PC-3 (cell line): ENCODE results near the gene PYGM. TPM values are rescaled to one million over a fixed set of nuclear protein-coding genes. Genes with fewer than 3 reads are reported as not detected.

Experiments
- ATAC-seq: fragments of 200-7000 bp; cut with Tn5 transposase; 2 replicates; pipeline ENCODE4 v1.9.1; 2020; ENCODE audit warnings: mild to moderate bottlenecking, moderate library complexity
- BruUV-seq: library from RNA; stranded (reverse); fragments of 400-500 nt; replicated peaks from 2 replicates; lab custom pipeline; 2021; lab: Mats Ljungman, UMichigan
- CTCF ChIA-PET: fragments of 300-600 bp; sonication (Branson Sonifier 250); formaldehyde crosslinking; loops from one replicate; lab custom pipeline; 2022; ENCODE audit warnings: antibody characterized with exemption; lab: Charles Lee
- POLR2A ChIA-PET: fragments of 300-600 bp; sonication (Branson Sonifier 250); formaldehyde crosslinking; loops from one replicate; lab custom pipeline; 2022; ENCODE audit warnings: antibody characterized with exemption; ENCODE audit not compliant: unreplicated experiment; lab: Charles Lee
- DNase-seq: peaks from one replicate; pipeline ENCODE4 v3.0.0-alpha.2; 2015
- H2AFZ ChIP-seq: fragments of 300-600 bp; sonication (generic); 2 replicates; pipeline ENCODE4 v1.6.0; 2016; ENCODE audit warnings: antibody characterized with exemption, low read length
- H3F3A ChIP-seq: fragments of 300-600 bp; sonication (generic); one replicate; pipeline ENCODE4 v1.6.0; 2017; ENCODE audit warnings: antibody characterized with exemption, low read length, control low read depth, mild to moderate bottlenecking; ENCODE audit not compliant: unreplicated experiment
- H3K27ac ChIP-seq: fragments of 300-600 bp; sonication (generic); 2 replicates; pipeline ENCODE4 v1.5.1; 2016; ENCODE audit warnings: mild to moderate bottlenecking, low read length
- H3K27me3 ChIP-seq: fragments of 300-600 bp; sonication (generic); 2 replicates; pipeline ENCODE4 v1.6.1; 2016; ENCODE audit warnings: low read length, mixed read lengths
- H3K36me3 ChIP-seq: fragments of 300-600 bp; sonication (generic); 2 replicates; pipeline ENCODE4 v1.6.1; 2016; ENCODE audit warnings: low read depth, mixed run types, low read length, mixed read lengths
- H3K4me1 ChIP-seq: fragments of 300-600 bp; sonication (generic); 2 replicates; pipeline ENCODE4 v1.5.1; 2016; ENCODE audit warnings: low read length; ENCODE audit not compliant: insufficient read depth
- H3K4me2 ChIP-seq: fragments of 300-600 bp; sonication (generic); 2 replicates; pipeline ENCODE4 v1.6.0; 2016; ENCODE audit warnings: low read length
- H3K4me3 ChIP-seq: fragments of 300-600 bp; sonication (generic); 2 replicates; pipeline ENCODE4 v1.5.1; 2016; ENCODE audit warnings: mild to moderate bottlenecking, low read length, mixed read lengths
- H3K79me2 ChIP-seq: fragments of 300-600 bp; sonication (generic); 2 replicates; pipeline ENCODE4 v1.6.1; 2017; ENCODE audit warnings: low read length, mixed read lengths
- H3K9ac ChIP-seq: fragments of 300-600 bp; sonication (generic); 2 replicates; pipeline ENCODE4 v1.6.0; 2016; ENCODE audit warnings: mild to moderate bottlenecking, low read length
- H3K9me2 ChIP-seq: fragments of 300-600 bp; sonication (generic); replicated peaks from 2 replicates; pipeline ENCODE4 v1.6.1; 2016; ENCODE audit warnings: mixed run types, low read length, mixed read lengths
- H3K9me3 ChIP-seq: fragments of 300-600 bp; sonication (generic); 2 replicates; pipeline ENCODE4 v1.6.1; 2016; ENCODE audit warnings: low read length, mixed read lengths
- H4K20me1 ChIP-seq: fragments of 300-600 bp; sonication (generic); 2 replicates; pipeline ENCODE4 v1.6.1; 2016; ENCODE audit warnings: low read length, mixed read lengths
- EZH2 ChIP-seq: fragments of 300-600 bp; sonication (generic); IDR thresholded peaks from one replicate; pipeline ENCODE4 v1.6.1; 2017; ENCODE audit warnings: antibody characterized with exemption, mild to moderate bottlenecking, low read length; ENCODE audit not compliant: unreplicated experiment
- EZH2phosphoT487 ChIP-seq: fragments of 300-600 bp; sonication (generic); IDR thresholded peaks from 2 replicates; pipeline ENCODE4 v1.6.1; 2018; ENCODE audit warnings: mild to moderate bottlenecking, antibody characterized with exemption, low read length, borderline replicate concordance
- intact Hi-C: fragments of 100-400 bp; cut with micrococcal nuclease; formaldehyde crosslinking; loops from 2 replicates; pipeline ENCODE4 v1.9.0; 2023
- total RNA-seq: library from RNA; depleted of rRNA; stranded (reverse); fragments of >200 nt; gene quantifications from 2 replicates; pipeline ENCODE4 v1.2.3, GENCODE V29; 2014
- TF ChIP-seq, protein P1 (sequence below): fragments of 300-600 bp; sonication (generic); conservative IDR thresholded peaks from 2 replicates; pipeline ENCODE4 v1.5.1; 2017; ENCODE audit warnings: antibody characterized with exemption, low read depth, mild to moderate bottlenecking, low read length

The PYGM gene
- total RNA-seq, 1 experiment from 2014 or later = 0.95 TPM

DNA sequence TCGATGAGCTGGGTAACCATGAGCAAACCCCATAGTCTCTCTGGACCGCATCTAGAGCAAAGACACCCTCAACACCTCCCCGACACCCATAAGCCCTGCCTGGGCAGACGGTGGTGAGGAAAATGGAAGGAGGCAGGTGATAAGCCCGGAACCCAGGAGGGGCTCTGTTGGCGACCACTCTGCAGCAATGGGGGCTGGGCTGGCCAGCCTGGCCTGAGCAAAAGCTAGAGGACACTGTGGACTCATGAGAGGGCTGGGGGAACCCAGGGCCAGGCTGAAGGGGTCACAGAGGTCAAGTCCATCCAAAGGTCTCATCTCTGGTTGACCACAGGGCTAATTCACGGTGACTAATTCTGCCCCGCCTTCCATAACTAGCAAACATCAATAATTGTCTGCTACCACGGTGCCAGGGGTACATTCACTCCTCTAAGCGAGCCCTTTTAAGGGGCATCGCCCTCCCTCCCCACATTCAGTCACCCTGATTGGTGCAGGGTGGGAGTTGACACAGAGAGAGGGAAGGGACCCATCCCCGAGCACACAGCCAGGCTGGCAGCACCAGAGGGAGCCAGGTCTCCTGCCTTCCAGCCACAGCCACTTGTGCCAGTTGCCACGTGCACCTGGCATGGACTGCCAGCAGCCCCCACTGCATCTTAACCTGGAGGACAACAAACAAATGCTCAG, 4.0 kb downstream of the PYGM start:
- no TSS peak for BruUV-seq
- ATAC-seq (no peak), DNase-seq (no peak)
- Histone ChIP-seq H3K4me1 (no peaks in the 10 kb centered on the region), H3K9me3 (no peaks in the 10 kb centered on the region), H3K4me2 (no peak overlapping the region), H4K20me1 (no peaks in the 10 kb centered on the region), H3K79me2 (no peaks in the 10 kb centered on the region), H3K4me3 (no peak overlapping the region), H2AFZ (no peak overlapping the region), H3K27me3 (no peaks in the 10 kb centered on the region), H3K36me3 (no peaks in the 10 kb centered on the region), H3F3A (no peaks in the 10 kb centered on the region), H3K9ac (no peak overlapping the region), H3K9me2 (no peaks in the 10 kb centered on the region), H3K27ac (no peak overlapping the region)
- POLR2A ChIA-PET = no interaction called here
- TF ChIP-seq EZH2phosphoT487 = no peak
- no peak for TF ChIP-seq EZH2
- TF ChIP-seq, protein P1, sequence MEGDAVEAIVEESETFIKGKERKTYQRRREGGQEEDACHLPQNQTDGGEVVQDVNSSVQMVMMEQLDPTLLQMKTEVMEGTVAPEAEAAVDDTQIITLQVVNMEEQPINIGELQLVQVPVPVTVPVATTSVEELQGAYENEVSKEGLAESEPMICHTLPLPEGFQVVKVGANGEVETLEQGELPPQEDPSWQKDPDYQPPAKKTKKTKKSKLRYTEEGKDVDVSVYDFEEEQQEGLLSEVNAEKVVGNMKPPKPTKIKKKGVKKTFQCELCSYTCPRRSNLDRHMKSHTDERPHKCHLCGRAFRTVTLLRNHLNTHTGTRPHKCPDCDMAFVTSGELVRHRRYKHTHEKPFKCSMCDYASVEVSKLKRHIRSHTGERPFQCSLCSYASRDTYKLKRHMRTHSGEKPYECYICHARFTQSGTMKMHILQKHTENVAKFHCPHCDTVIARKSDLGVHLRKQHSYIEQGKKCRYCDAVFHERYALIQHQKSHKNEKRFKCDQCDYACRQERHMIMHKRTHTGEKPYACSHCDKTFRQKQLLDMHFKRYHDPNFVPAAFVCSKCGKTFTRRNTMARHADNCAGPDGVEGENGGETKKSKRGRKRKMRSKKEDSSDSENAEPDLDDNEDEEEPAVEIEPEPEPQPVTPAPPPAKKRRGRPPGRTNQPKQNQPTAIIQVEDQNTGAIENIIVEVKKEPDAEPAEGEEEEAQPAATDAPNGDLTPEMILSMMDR = no peak
- intact Hi-C loops = no loop called here
- CTCF ChIA-PET = no interaction called here

DNA sequence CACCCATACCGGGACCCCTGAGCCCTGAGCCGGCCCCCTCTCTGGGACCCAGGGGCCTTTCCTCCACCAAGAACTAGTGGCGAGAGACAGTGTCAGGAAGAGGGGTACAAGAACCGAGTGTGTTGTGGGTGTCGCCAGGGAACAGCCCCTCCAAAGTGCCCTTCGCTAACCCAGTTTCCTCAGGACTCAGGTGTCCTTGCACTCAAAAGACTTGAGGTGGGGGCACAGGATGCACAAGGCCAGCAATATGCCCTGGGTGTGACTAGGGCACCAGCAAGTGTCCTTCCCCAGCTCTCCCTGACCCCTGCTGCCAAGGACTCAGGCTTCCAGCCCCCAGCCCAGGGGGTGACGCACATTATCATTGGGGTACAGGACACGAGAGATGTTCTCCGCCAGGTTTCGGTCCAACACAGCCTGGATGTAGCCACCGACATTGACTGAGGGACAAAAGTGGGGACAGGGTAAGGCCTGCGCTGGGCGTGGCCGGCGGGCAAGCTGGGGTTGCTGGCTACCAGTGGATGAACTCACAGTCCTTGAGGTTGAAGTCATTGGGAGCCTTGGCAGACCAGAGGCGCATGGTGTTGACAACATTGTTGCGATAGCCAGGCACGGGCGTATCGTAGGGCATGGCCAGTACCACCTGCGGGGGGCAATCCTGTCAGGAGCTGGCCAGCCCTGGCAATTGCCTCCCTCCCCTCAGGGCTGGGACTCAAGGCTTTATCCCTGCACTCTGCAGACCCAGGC, 4.7 kb downstream of the PYGM start:
- Histone ChIP-seq H3K9me3 (no peaks in the 10 kb centered on the region), H3K4me3 (no peak overlapping the region), H3K4me1 (no peaks in the 10 kb centered on the region), H4K20me1 (no peaks in the 10 kb centered on the region), H3K4me2 (no peak overlapping the region), H3K79me2 (no peaks in the 10 kb centered on the region), H3K27ac (no peak overlapping the region), H3K9me2 (no peaks in the 10 kb centered on the region), H3K27me3 (no peaks in the 10 kb centered on the region), H3K36me3 (no peaks in the 10 kb centered on the region), H2AFZ (no peak overlapping the region), H3K9ac (no peak overlapping the region), H3F3A (no peaks in the 10 kb centered on the region)
- TF ChIP-seq, protein P1 = no peak
- no peak for TF ChIP-seq EZH2
- no peak for TF ChIP-seq EZH2phosphoT487
- CTCF ChIA-PET = no interaction called here
- intact Hi-C loops = no loop called here
- ATAC-seq (no peak), DNase-seq (no peak)
- POLR2A ChIA-PET = no interaction called here
- no TSS peak for BruUV-seq
